GM12873 (cell line): Measurements from ENCODE around the gene SF3A2.

ENCODE experiments used
- TF ChIP-seq, protein P1 (sequence below): IDR thresholded peaks from 2 replicates; pipeline ENCODE4 v1.5.1; 2012; ENCODE audit warnings: low read depth, mild to moderate bottlenecking, moderate library complexity, low read length, control low read depth; ENCODE audit not compliant: insufficient read depth; ENCODE audit errors: missing control alignments

Gene SF3A2

DNA sequence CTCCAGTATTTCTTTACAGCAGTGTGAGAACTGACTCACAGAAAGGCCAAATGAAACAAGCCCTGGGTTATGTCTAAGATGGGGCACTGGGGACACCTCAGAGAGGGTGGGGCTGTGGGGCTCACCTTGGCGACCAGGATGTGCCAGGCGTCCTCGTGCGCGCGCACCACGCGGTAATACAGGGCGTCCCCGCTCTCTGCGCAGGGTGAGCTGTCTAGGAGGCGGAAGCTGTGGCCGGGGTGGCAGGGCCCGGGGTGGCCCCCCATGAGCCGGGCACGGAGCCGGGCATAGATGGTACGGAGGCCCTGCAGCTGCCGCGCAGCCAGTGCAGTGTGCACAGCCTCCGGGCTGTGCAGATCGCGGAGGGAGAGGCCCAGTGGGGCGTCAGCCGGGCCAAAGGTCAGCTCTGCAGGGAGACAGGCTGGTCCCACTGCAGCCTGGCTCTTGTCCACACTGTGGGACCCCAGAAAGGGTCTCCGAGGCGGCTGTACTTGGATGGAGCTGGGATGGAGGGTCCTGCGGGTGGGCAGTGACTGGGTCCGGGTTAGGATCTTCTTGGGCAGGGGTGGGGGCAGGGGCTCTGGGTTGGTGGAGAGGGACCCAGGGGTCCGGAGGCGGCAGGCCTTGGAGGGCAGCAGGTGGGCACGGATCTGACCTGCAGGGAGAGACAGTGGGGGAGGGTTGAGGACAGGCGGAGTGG lies 42.0 kb downstream of the SF3A2 start:
- TF ChIP-seq, protein P1, sequence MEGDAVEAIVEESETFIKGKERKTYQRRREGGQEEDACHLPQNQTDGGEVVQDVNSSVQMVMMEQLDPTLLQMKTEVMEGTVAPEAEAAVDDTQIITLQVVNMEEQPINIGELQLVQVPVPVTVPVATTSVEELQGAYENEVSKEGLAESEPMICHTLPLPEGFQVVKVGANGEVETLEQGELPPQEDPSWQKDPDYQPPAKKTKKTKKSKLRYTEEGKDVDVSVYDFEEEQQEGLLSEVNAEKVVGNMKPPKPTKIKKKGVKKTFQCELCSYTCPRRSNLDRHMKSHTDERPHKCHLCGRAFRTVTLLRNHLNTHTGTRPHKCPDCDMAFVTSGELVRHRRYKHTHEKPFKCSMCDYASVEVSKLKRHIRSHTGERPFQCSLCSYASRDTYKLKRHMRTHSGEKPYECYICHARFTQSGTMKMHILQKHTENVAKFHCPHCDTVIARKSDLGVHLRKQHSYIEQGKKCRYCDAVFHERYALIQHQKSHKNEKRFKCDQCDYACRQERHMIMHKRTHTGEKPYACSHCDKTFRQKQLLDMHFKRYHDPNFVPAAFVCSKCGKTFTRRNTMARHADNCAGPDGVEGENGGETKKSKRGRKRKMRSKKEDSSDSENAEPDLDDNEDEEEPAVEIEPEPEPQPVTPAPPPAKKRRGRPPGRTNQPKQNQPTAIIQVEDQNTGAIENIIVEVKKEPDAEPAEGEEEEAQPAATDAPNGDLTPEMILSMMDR, result no peak

DNA sequence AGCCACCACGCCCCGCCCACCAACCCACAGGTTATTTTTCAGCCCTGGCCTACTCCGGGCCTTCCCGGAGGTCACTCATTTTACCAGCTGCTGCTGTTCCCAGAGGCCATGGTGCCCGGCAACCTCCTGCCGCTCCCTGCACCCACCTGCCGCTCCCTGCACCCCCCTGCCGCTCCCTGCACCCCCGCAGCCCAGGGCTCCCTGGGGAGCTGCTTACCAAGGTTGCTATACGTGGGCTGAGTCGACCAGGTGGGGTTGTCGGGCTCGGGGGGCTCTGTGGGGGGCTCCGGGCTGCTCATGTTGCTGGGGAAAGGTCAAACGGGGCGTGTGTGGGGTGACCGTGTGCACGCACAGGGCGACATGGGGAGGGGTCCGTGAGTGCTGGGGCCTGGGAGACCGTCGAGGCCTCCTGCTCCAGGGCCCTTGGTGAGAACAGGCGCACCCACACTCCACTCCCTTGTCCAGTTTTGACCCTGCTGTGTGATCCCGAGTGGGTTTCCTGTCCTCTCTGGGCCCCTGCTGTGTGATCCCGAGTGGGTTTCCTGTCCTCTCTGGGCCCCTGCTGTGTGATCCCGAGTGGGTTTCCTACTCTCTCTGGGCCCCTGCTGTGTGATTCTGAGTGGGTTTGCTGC lies 44.1 kb downstream of the SF3A2 start:
- TF ChIP-seq, protein P1, result no peak

DNA sequence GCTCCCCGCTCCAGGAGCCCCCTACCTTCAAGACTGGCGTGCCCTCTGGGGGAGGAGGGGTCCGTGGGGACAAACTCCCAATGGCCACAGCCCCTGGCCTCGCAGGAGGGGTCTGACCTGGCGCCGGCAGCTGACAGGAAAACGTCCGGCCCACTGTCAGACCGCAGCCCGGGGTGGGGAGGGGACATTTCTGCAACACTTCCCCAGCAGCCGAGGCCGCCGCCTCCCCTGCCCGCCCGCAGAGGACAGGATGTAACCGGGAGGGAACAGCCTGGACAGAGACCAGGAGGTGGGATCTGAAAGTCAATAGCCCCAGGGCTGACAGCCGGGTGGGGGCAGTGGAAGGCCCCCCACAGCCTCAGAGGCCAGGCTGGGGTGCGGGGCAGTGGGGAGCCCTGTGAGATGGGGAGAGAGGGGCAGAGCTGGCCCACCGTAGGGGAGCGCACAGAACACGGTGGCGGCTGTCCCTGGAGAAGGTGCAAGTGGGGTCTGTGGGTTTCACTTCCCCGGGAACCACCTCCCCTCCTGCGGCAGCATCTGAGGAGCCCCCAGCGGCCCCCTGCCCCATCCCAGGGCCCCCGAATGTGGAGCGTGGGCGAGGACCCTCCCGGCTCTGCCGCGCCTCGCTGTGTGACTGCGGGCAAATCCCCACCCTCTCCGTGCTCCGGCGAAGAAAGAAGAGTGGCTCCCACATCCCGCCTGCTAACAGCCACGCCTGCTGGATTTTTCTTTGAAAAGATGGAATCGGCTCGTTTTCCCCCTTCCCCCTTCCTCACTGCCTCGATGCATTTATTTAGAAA lies 45.6 kb downstream of the SF3A2 start, which contains the start of gene PEAK3:
Gene PEAK3 (minus strand): TSS at position 114 of the 800 bp plus-strand sequence. CDS start 1,244 bp downstream, outside the sequence.
- TF ChIP-seq, protein P1, result no peak

DNA sequence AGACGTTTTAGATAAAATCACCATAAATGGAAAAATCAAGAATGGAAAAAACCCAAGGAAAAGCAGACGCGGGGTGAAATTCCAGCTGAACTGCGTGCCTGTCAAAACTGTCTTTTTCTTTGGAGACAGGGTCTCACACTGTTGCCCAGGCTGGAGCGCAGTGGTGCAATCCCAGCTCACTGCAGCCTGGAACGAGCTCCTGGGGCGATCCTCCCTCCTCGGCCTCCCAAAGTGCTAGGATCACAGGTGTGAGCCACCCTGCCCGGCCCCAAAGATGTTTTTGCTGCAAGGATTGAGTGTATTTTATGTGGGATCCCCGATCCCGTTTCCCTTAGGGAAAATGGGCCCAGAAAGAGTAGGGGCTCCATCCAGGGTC lies 46.2 kb downstream of the SF3A2 start:
- TF ChIP-seq, protein P1, result no peak

DNA sequence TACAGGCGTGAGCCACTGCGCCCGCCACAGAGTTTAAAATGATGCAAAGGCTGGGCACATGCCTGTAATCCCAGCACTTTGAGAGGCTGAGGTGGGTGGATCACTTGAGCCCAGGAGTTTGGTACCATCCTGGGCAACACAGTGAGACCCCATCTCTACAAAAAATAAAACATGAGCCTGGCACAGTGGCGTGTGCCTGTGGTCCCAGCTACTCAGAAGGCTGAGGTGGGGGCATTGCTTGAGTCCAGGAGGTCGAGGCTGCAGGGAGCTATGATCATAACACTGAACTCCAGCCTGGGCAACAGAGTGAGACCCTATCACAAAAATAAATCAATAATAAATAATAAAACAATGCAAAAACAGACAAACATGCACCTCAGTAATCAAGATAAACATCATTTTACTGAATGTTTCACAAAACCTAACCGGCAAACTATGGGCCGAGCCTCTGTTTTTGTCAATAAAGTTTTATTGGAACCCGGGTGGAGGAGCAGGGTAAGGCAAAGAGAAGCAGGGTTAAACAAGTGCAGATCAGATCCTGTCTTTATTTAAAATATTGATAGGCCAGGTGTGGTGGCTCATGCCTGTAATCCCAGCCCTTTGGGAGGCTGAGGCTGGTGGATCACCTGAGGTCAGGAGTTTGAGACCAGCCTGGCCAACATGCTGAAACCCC lies 47.3 kb downstream of the SF3A2 start:
- TF ChIP-seq, protein P1, result no peak

DNA sequence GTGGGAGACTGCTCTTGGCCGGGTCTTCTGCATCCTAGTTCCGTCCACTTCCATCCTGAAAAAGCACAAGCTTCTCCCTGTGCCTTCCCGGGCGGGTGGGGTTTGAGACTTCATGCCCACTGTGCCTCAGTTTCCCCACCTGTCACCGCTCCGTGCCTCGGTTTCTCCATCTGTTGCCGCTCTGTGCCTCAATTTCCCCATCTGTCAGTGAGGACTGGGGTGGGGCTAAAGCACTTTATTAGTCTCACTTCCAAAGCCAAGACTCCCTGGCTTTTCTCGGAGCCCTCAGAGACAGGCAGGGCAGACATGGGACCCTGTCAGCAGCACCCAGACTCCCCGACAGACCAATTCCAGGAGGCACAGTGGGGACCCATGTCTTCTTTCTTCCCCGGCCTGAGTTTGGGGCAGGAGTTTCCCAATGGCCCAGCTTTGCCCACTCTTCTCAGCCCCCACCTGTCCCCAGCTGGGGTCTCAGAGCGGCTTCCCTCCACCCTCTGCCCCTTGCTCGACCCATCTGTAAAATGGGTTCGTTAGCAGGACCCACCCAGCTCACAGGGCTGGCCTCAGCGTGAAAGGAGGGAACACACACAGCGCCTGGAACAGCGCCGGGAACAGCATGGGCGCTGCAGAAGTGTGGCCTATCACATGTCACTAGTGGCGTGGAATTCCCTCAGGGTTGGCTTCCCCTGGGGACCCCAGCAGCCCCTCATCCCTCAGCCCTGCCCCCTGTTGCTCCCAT lies 49.9 kb downstream of the SF3A2 start:
- TF ChIP-seq, protein P1, result no peak
